T-cell (primary cell): ENCODE measurements around the gene IRF9. TPM values are rescaled to one million over a fixed set of nuclear protein-coding genes. Genes with fewer than 3 reads are reported as not detected.

Source experiments
- ATAC-seq, 4 experiments: fragments of 200-7000 bp in 3 of 4; fragments of 150-1000 bp in 1 of 4; cut with Tn5 transposase; replicated peaks in 1 of 4; 1 replicate in 3 of 4; 2 replicates in 1 of 4; pipeline ENCODE4 v1.10.0; 2021; ENCODE audit warnings: moderate library complexity in 3 of 4, mild to moderate bottlenecking in 2 of 4, moderate number of reproducible peaks in 1 of 4
- CTCF ChIA-PET, 2 donors: fragments of 300-600 bp; sonication (Branson Sonifier 250); formaldehyde crosslinking; loops; one replicate each; lab custom pipeline; 2022; ENCODE audit warnings: antibody characterized with exemption in 2 of 2; lab: Charles Lee
- POLR2A ChIA-PET, 2 donors: fragments of 300-600 bp; sonication (Branson Sonifier 250); formaldehyde crosslinking; loops; one replicate each; lab custom pipeline; 2022; ENCODE audit warnings: antibody characterized with exemption in 2 of 2; lab: Charles Lee
- DNase-seq, 35 experiments: peaks; one replicate each; pipeline versions ENCODE4 v3.0.0 to v3.0.0-alpha.2; 2013 to 2023
- H3K27ac ChIP-seq: one replicate; pipeline ENCODE4 v1.5.1; 2013; ENCODE audit warnings: low read length
- H3K27me3 ChIP-seq, 2 experiments: replicated peaks in 1 of 2; 1 replicate in 1 of 2; 2 replicates in 1 of 2; pipeline versions ENCODE4 v1.6.1 to v1.7.0; 2013; ENCODE audit warnings: low read length in 1 of 2, mixed read lengths in 1 of 2; ENCODE audit not compliant: control insufficient read depth in 2 of 2, insufficient read depth in 2 of 2; ENCODE audit errors: extremely low read depth in 1 of 2
- H3K36me3 ChIP-seq, 2 donors: 1 replicate in 1 of 2; 2 replicates in 1 of 2; pipeline versions ENCODE4 v1.6.1 to v1.7.0; 2013; ENCODE audit warnings: low read length in 1 of 2; ENCODE audit not compliant: control insufficient read depth in 2 of 2, insufficient read depth in 1 of 2; ENCODE audit errors: extremely low read depth in 1 of 2
- H3K4me1 ChIP-seq, 2 experiments: 1 replicate in 1 of 2; 2 replicates in 1 of 2; pipeline versions ENCODE4 v1.6.1 to v1.7.0; 2013; ENCODE audit warnings: low read length in 2 of 2, mixed read lengths in 1 of 2; ENCODE audit not compliant: insufficient read depth in 2 of 2, control insufficient read depth in 1 of 2; ENCODE audit errors: extremely low read depth in 1 of 2
- H3K4me3 ChIP-seq, 2 donors: 1 replicate in 1 of 2; 2 replicates in 1 of 2; pipeline versions ENCODE4 v1.5.1 to v1.7.0; 2013; ENCODE audit warnings: mild to moderate bottlenecking in 2 of 2, low read length in 1 of 2, moderate library complexity in 1 of 2; ENCODE audit not compliant: control insufficient read depth in 1 of 2; ENCODE audit errors: extremely low read depth in 1 of 2
- H3K9me3 ChIP-seq: 2 replicates; pipeline ENCODE4 v1.7.0; 2013
- H3K27ac Mint-ChIP-seq, 2 donors: one replicate each; pipeline ENCODE4 v1.8.0; 2020 to 2021; ENCODE audit warnings: mild to moderate bottlenecking in 2 of 2, mixed read lengths in 2 of 2
- H3K27me3 Mint-ChIP-seq, 2 donors: one replicate each; pipeline ENCODE4 v1.8.0; 2021 to 2022; ENCODE audit warnings: mixed read lengths in 2 of 2
- H3K36me3 Mint-ChIP-seq: one replicate; pipeline ENCODE4 v1.8.0; 2021; ENCODE audit warnings: mixed read lengths
- H3K4me1 Mint-ChIP-seq, 3 donors: one replicate each; pipeline ENCODE4 v1.8.0; 2020 to 2022; ENCODE audit warnings: mixed read lengths in 3 of 3, mild to moderate bottlenecking in 1 of 3
- H3K4me3 Mint-ChIP-seq, 3 donors: one replicate each; pipeline ENCODE4 v1.8.0; 2020 to 2022; ENCODE audit warnings: mild to moderate bottlenecking in 3 of 3, mixed read lengths in 3 of 3, moderate library complexity in 3 of 3
- H3K9me3 Mint-ChIP-seq, 3 donors: one replicate each; pipeline ENCODE4 v1.8.0; 2020 to 2022; ENCODE audit warnings: mixed read lengths in 3 of 3
- WGBS: methylation state at CpG from one replicate; pipeline ENCODE4 v1.1.5; 2013; ENCODE audit warnings: missing lambda C conversion rate; ENCODE audit not compliant: insufficient coverage; 5-methylcytosine and 5-hydroxymethylcytosine counted together
- total RNA-seq, 35 experiments: library from RNA in 6 of 35; stranded (reverse) in 6 of 35; fragments of 120-200 nt in 1 of 35; gene quantifications; one replicate each; pipeline versions ENCODE4 v1.2.1 to v1.2.4 and lab custom pipeline; 2013 to 2026

Gene IRF9
- total RNA-seq, 5 donors from 2014 or later (not counting 1 experiment from before 2014, with no cell fraction given): 201 to 285 (median 215) TPM

GRCh38 chr14:24144451-24144850 is 16.6 kb upstream of the IRF9 start:
- Histone ChIP-seq H3K27ac (no peak overlapping the region), H3K4me3 (no peak overlapping the region), H3K27me3 (no peaks in the 10 kb centered on the region), H3K4me1 (peaks cover 23 to 59% of the 10 kb centered on the region in 2 experiments), H3K9me3 (no peaks in the 10 kb centered on the region), H3K36me3 (peaks cover 7 to 36% of the 10 kb centered on the region in 2 donors)
- H3K27me3 Mint-ChIP-seq: no peaks in the 10 kb centered on the region
- DNase-seq: no peak
- ChIA-PET CTCF (interaction anchor here in 1 of 2 donors (0.6 kb wide), 1 partner anchor 41 kb away, joined by 3 read pairs; no protein-coding TSS in a partner anchor), POLR2A (no interaction called here)
- 100% methylated on average over 1 of the region's 1 CpG for WGBS
- no peak for ATAC-seq
- H3K4me1 Mint-ChIP-seq: peaks cover 69 to 77% (median 73%) of the 10 kb centered on the region in 3 donors
- H3K27ac Mint-ChIP-seq: peak overlapping the region; percentile 76 to 79
- peaks cover 24% of the 10 kb centered on the region for H3K36me3 Mint-ChIP-seq
- no peaks in the 10 kb centered on the region for H3K9me3 Mint-ChIP-seq
- peak overlapping the region in 2 of 3 donors; percentile 22 to 28 for H3K4me3 Mint-ChIP-seq

GRCh38 chr14:24145219-24145618 is 15.8 kb upstream of the IRF9 start:
- peaks cover 5 to 43% of the 10 kb centered on the region in 2 donors for H3K36me3 ChIP-seq
- ChIA-PET CTCF (interaction anchor here (0.5 to 2.7 kb wide), 4 partner anchors 16 to 666 kb away, joined by 3 to 30 read pairs (median 16); partner anchors contain the start of genes DCAF11 (in 1 of the 2), IRF9 (in 1 of the 2), NRL (in 1 of the 2) and TINF2 (in 1 of the 2)), POLR2A (interaction anchor here in 1 of 2 donors (0.6 to 1.1 kb wide), 3 partner anchors 9 to 31 kb away, joined by 3 to 4 read pairs (median 4); partner anchors contain the start of genes DCAF11, IRF9, NRL and PSME1)
- H3K4me1 Mint-ChIP-seq: peaks cover 69 to 73% (median 73%) of the 10 kb centered on the region in 3 donors
- H3K4me3 ChIP-seq: no peak overlapping the region
- no peaks in the 10 kb centered on the region for H3K9me3 ChIP-seq
- H3K4me1 ChIP-seq: peaks cover 19 to 60% of the 10 kb centered on the region in 2 experiments
- no peaks in the 10 kb centered on the region for H3K9me3 Mint-ChIP-seq
- H3K27me3 ChIP-seq: no peaks in the 10 kb centered on the region
- H3K27me3 Mint-ChIP-seq: no peaks in the 10 kb centered on the region
- ATAC-seq: no peak
- no CpG with 5 or more reads among the region's 2 CpGs for WGBS
- H3K27ac ChIP-seq: peak overlapping the region; percentile 82
- peaks cover 27% of the 10 kb centered on the region for H3K36me3 Mint-ChIP-seq
- peak overlapping the region; percentile 95 to 99 for H3K27ac Mint-ChIP-seq
- DNase-seq: no peak
- H3K4me3 Mint-ChIP-seq: peak overlapping the region; percentile 96 to 99 (median 97)

GRCh38 chr14:24145690-24146452 is 15.2 kb upstream of the IRF9 start:
- DNase-seq (no peak), ATAC-seq (no peak)
- Histone ChIP-seq H3K4me1 (peaks cover 19 to 60% of the 10 kb centered on the region in 2 experiments), H3K36me3 (peaks cover 10 to 50% of the 10 kb centered on the region in 2 donors), H3K27me3 (no peaks in the 10 kb centered on the region), H3K9me3 (no peaks in the 10 kb centered on the region), H3K27ac (peak overlapping the region; percentile 82), H3K4me3 (peak overlapping the region; percentile 69 to 77)
- H3K9me3 Mint-ChIP-seq: no peaks in the 10 kb centered on the region
- H3K4me1 Mint-ChIP-seq: peaks cover 70 to 74% (median 71%) of the 10 kb centered on the region in 3 donors
- peaks cover 34% of the 10 kb centered on the region for H3K36me3 Mint-ChIP-seq
- POLR2A ChIA-PET: interaction anchor here (0.5 to 3.0 kb wide), 6 partner anchors 15 to 31 kb away, joined by 3 to 23 read pairs (median 6); partner anchors contain the start of genes DCAF11 (in 2 of the 2), IRF9 (in 2 of the 2) and NRL (in 2 of the 2)
- no peaks in the 10 kb centered on the region for H3K27me3 Mint-ChIP-seq
- CTCF ChIA-PET: interaction anchor here (0.5 to 2.7 kb wide), 5 partner anchors 15 to 667 kb away, joined by 3 to 30 read pairs (median 9); partner anchors contain the start of genes DCAF11 (in 1 of the 2), IRF9 (in 1 of the 2), NRL (in 1 of the 2) and TINF2 (in 1 of the 2)
- WGBS: 5% methylated on average over 2 of the region's 9 CpGs
- H3K4me3 Mint-ChIP-seq: peak overlapping the region; percentile 96 to 99 (median 97)
- peak overlapping the region; percentile 95 to 99 for H3K27ac Mint-ChIP-seq

GRCh38 chr14:24146453-24146977 is 14.6 kb upstream of the IRF9 start, which contains the start of gene PSME2:
Gene PSME2, minus strand, starts transcription at chr14:24146610. Its CDS starts 29 bp downstream, at chr14:24146581.
- Histone ChIP-seq H3K36me3 (peaks cover 16 to 56% of the 10 kb centered on the region in 2 donors), H3K27me3 (no peaks in the 10 kb centered on the region), H3K4me3 (peak within 1 kb of the TSS; percentile 69 to 91), H3K4me1 (peaks cover 19 to 63% of the 10 kb centered on the region in 2 experiments), H3K9me3 (no peaks in the 10 kb centered on the region), H3K27ac (peak within 1 kb of the TSS; percentile 82)
- under 1% methylated on average over 15 of the region's 25 CpGs for WGBS
- POLR2A ChIA-PET: interaction anchor here (0.5 to 3.0 kb wide), 9 partner anchors 8 to 1615 kb away, joined by 3 to 23 read pairs (median 5); partner anchors contain the start of genes DCAF11 (in 2 of the 2), NRL (in 2 of the 2), IRF9 (in 1 of the 2) and PSME1 (in 1 of the 2)
- Mint-ChIP-seq H3K4me1 (peaks cover 69 to 72% (median 70%) of the 10 kb centered on the region in 3 donors), H3K27ac (peak within 1 kb of the TSS; percentile 95 to 99), H3K4me3 (peak within 1 kb of the TSS; percentile 96 to 99 (median 97)), H3K27me3 (no peaks in the 10 kb centered on the region), H3K36me3 (peaks cover 37% of the 10 kb centered on the region), H3K9me3 (no peaks in the 10 kb centered on the region)
- peak; percentile 61 to 89 (median 74) for DNase-seq
- ATAC-seq: peak; percentile 57 to 67 (median 62)
- CTCF ChIA-PET: interaction anchor here (0.6 to 2.7 kb wide), 11 partner anchors 9 to 96 kb away, joined by 3 to 30 read pairs (median 3); partner anchors contain the start of genes DCAF11 (in 1 of the 2), IRF9 (in 1 of the 2), NRL (in 1 of the 2) and PSME1 (in 1 of the 2)

GRCh38 chr14:24146978-24147760 is 13.9 kb upstream of the IRF9 start, which contains the start of gene RNF31:
Gene RNF31, plus strand, starts transcription at chr14:24147498. Its CDS starts 201 bp downstream, at chr14:24147699.
- H3K27me3 Mint-ChIP-seq: no peaks in the 10 kb centered on the region
- Histone ChIP-seq H3K4me1 (peaks cover 17 to 58% of the 10 kb centered on the region in 2 experiments), H3K27me3 (no peaks in the 10 kb centered on the region), H3K4me3 (peak within 1 kb of the TSS; percentile 69 to 91), H3K27ac (peak within 1 kb of the TSS; percentile 82), H3K9me3 (no peaks in the 10 kb centered on the region), H3K36me3 (peaks cover 20 to 63% of the 10 kb centered on the region in 2 donors)
- WGBS: under 1% methylated on average over 48 of the region's 57 CpGs
- no peaks in the 10 kb centered on the region for H3K9me3 Mint-ChIP-seq
- peak within 1 kb of the TSS; percentile 95 to 99 for H3K27ac Mint-ChIP-seq
- peak; percentile 90 to 99 (median 97) for DNase-seq
- ATAC-seq: peak; percentile 89 to 93 (median 90)
- POLR2A ChIA-PET: interaction anchor here (0.6 to 3.0 kb wide), 8 partner anchors 9 to 1616 kb away, joined by 3 to 23 read pairs (median 4); partner anchors contain the start of genes DCAF11 (in 2 of the 2), NRL (in 2 of the 2), IRF9 (in 1 of the 2) and PSME1 (in 1 of the 2)
- peak within 1 kb of the TSS; percentile 96 to 99 (median 97) for H3K4me3 Mint-ChIP-seq
- H3K4me1 Mint-ChIP-seq: peaks cover 64 to 69% (median 66%) of the 10 kb centered on the region in 3 donors
- peaks cover 40% of the 10 kb centered on the region for H3K36me3 Mint-ChIP-seq
- CTCF ChIA-PET: interaction anchor here (0.6 to 2.7 kb wide), 11 partner anchors 9 to 95 kb away, joined by 3 to 30 read pairs (median 3); partner anchors contain the start of genes IRF9 (in 2 of the 2), DCAF11 (in 1 of the 2), NRL (in 1 of the 2) and PSME1 (in 1 of the 2)
